Measurements from ENCODE around the gene NKD1.
A peak's percentile ranks its signal among the peaks of the same experiment; 100 is the strongest.

Gene NKD1

GRCh38 chr16:50694206-50694605 lies 146.0 kb downstream of the NKD1 start:
- no peak for DNase-seq (ENCODE audit: low read depth in 2 of 2)

GRCh38 chr16:50695017-50696000 lies 147.1 kb downstream of the NKD1 start:
- DNase-seq (ENCODE audit: low read depth in 2 of 2) = no peak

GRCh38 chr16:50696126-50696525 lies 147.9 kb downstream of the NKD1 start:
- no peak for DNase-seq (ENCODE audit: low read depth in 2 of 2)

GRCh38 chr16:50696575-50697420 lies 148.6 kb downstream of the NKD1 start:
- DNase-seq (ENCODE audit: low read depth in 2 of 2) = peak in 1 of 2 donors; percentile 40

GRCh38 chr16:50697421-50697715 lies 149.2 kb downstream of the NKD1 start:
- DNase-seq (ENCODE audit: low read depth in 2 of 2) = no peak

GRCh38 chr16:50697881-50698767 lies 149.9 kb downstream of the NKD1 start:
- DNase-seq (ENCODE audit: low read depth in 2 of 2) = peak in 1 of 2 donors; percentile 50
